ENCODE data around the gene OR6C6.
"Not testable (repeated sequence)": the region's sequence is repeated elsewhere in the genome, so short reads cannot be mapped to it uniquely, and the experiment has no call there.

Gene OR6C6

DNA sequence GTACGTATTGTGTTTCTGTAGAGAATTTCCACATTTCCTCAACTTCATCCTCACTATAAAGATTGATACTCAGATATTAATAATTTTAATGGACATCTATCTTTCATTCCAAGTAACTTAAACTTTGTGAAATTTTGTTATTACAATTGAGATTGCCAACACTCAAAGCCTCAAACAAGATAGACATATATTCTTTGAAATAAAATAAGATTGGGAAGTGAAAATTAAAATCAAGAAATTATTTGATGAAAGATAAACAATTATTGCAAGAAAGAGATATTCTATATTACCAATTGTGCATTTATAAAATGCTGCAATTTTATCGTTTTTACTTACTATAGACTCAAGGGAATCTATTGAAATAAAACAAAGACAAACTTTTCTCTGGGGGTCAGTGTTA is at the start of gene OR6C6:
TSS of gene OR6C6 (minus strand) at position 101 of the 400 bp plus-strand sequence. CDS start 1,337 bp downstream, outside the sequence.
- H3K36me3 ChIP-seq (ENCODE audit: insufficient read depth, low read length) = no peaks in the 10 kb centered on the region
- H3K9me3 ChIP-seq (ENCODE audit: low read length) = no peaks in the 10 kb centered on the region
- H3K4me3 ChIP-seq (ENCODE audit: low read depth in 1 of 2, low read length in 2 of 2) = no peak within 1 kb of the TSS
- no peak within 1 kb of the TSS for H3K27ac ChIP-seq (ENCODE audit: low read depth, low read length)
- no peaks in the 10 kb centered on the region for H3K4me1 ChIP-seq (ENCODE audit: insufficient read depth, low read length)
- H3K27me3 ChIP-seq (ENCODE audit: control insufficient read depth in 1 of 2, insufficient read depth in 2 of 2, low read length in 2 of 2) = no peaks in the 10 kb centered on the region
- no peak within 1 kb of the TSS for H3K9ac ChIP-seq (ENCODE audit: low read length)

GRCh38 chr12:55336002-55336401 is 39.6 kb upstream of the OR6C6 start:
- no peaks in the 10 kb centered on the region for H3K9me3 ChIP-seq (ENCODE audit: low read length)
- H3K27me3 ChIP-seq (ENCODE audit: control insufficient read depth in 1 of 2, insufficient read depth in 2 of 2, low read length in 2 of 2) = no peaks in the 10 kb centered on the region
- no peak overlapping the region for H3K9ac ChIP-seq (ENCODE audit: low read length)
- no peaks in the 10 kb centered on the region for H3K36me3 ChIP-seq (ENCODE audit: insufficient read depth, low read length)
- no peak overlapping the region for H3K4me3 ChIP-seq (ENCODE audit: low read depth in 1 of 2, low read length in 2 of 2)
- no peak overlapping the region for H3K27ac ChIP-seq (ENCODE audit: low read depth, low read length)
- H3K4me1 ChIP-seq (ENCODE audit: insufficient read depth, low read length) = no peaks in the 10 kb centered on the region

DNA sequence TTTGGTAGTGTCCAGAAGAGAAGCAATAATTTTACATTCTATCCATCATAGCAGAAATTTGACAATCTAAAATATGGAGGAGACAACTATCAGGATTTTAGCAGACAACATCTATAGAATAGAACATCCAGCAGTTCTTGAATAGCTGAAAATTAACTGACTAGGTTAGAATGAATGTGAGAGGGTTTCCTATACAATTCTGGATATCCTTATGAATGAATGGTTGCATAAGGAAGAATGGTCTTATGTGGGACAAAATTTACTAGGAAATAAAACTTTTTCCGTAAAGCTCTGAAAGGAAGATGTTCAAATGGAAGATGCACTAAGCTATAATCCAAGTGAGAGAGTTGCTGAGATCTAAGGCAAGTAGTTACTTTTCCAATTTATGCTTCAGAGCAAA is 34.1 kb upstream of the OR6C6 start, which contains the start of gene OR6C3:
TSS of gene OR6C3 (plus strand) at position 301 of the 400 bp plus-strand sequence. CDS start 955 bp downstream, outside the sequence.
- Histone ChIP-seq H3K4me3 (ENCODE audit: low read depth in 1 of 2, low read length in 2 of 2) (no peak within 1 kb of the TSS), H3K27me3 (ENCODE audit: control insufficient read depth in 1 of 2, insufficient read depth in 2 of 2, low read length in 2 of 2) (no peaks in the 10 kb centered on the region), H3K9me3 (ENCODE audit: low read length) (no peaks in the 10 kb centered on the region), H3K27ac (ENCODE audit: low read depth, low read length) (no peak within 1 kb of the TSS), H3K4me1 (ENCODE audit: insufficient read depth, low read length) (no peaks in the 10 kb centered on the region), H3K9ac (ENCODE audit: low read length) (no peak within 1 kb of the TSS), H3K36me3 (ENCODE audit: insufficient read depth, low read length) (no peaks in the 10 kb centered on the region)

DNA sequence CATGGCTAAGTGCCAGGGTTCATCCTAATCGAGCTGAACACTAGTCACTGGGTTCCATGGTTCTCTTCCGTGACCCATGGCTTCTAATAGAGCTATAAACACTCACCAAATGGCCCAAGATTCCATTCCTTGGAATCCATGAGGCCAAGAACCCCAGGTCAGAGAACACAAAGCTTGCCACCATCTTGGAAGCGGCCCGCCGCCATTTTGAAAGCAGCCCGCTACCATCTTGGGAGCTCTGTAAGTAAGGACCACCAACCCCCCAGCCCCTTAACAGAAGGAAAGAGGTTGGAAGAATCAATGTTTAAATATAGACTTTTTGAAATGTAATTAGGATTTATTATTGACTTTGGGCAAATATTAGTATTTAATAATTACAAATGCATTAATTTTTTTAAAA is 29.4 kb upstream of the OR6C6 start:
- not testable (repeated sequence) for H3K9me3 ChIP-seq (ENCODE audit: low read length); H3K36me3 ChIP-seq (ENCODE audit: insufficient read depth, low read length); H3K9ac ChIP-seq (ENCODE audit: low read length); H3K27me3 ChIP-seq (ENCODE audit: control insufficient read depth in 1 of 2, insufficient read depth in 2 of 2, low read length in 2 of 2); H3K4me3 ChIP-seq (ENCODE audit: low read depth in 1 of 2, low read length in 2 of 2); H3K27ac ChIP-seq (ENCODE audit: low read depth, low read length); H3K4me1 ChIP-seq (ENCODE audit: insufficient read depth, low read length)

GRCh38 chr12:55320201-55320600 is 23.8 kb upstream of the OR6C6 start:
- no peak overlapping the region for H3K27ac ChIP-seq (ENCODE audit: low read depth, low read length)
- H3K27me3 ChIP-seq (ENCODE audit: control insufficient read depth in 1 of 2, insufficient read depth in 2 of 2, low read length in 2 of 2) = no peaks in the 10 kb centered on the region
- H3K9ac ChIP-seq (ENCODE audit: low read length) = no peak overlapping the region
- no peaks in the 10 kb centered on the region for H3K9me3 ChIP-seq (ENCODE audit: low read length)
- H3K4me3 ChIP-seq (ENCODE audit: low read depth in 1 of 2, low read length in 2 of 2) = no peak overlapping the region
- H3K4me1 ChIP-seq (ENCODE audit: insufficient read depth, low read length) = no peaks in the 10 kb centered on the region
- no peaks in the 10 kb centered on the region for H3K36me3 ChIP-seq (ENCODE audit: insufficient read depth, low read length)

GRCh38 chr12:55314043-55314442 is 17.7 kb upstream of the OR6C6 start, which contains the start of gene OR6C1:
Gene OR6C1, plus strand, starts transcription at chr12:55314343. Its CDS starts 6,257 bp downstream, at chr12:55320600.
- H3K27me3 ChIP-seq (ENCODE audit: control insufficient read depth in 1 of 2, insufficient read depth in 2 of 2, low read length in 2 of 2) = no peaks in the 10 kb centered on the region
- no peaks in the 10 kb centered on the region for H3K4me1 ChIP-seq (ENCODE audit: insufficient read depth, low read length)
- H3K27ac ChIP-seq (ENCODE audit: low read depth, low read length) = no peak within 1 kb of the TSS
- no peak within 1 kb of the TSS for H3K9ac ChIP-seq (ENCODE audit: low read length)
- H3K9me3 ChIP-seq (ENCODE audit: low read length) = no peaks in the 10 kb centered on the region
- no peaks in the 10 kb centered on the region for H3K36me3 ChIP-seq (ENCODE audit: insufficient read depth, low read length)
- H3K4me3 ChIP-seq (ENCODE audit: low read depth in 1 of 2, low read length in 2 of 2) = no peak within 1 kb of the TSS

- Histone ChIP-seq H3K27me3 (ENCODE audit: control insufficient read depth in 1 of 2, insufficient read depth in 2 of 2, low read length in 2 of 2) (no peaks in the 10 kb centered on the region), H3K9ac (ENCODE audit: low read length) (no peak overlapping the region), H3K9me3 (ENCODE audit: low read length) (no peaks in the 10 kb centered on the region), H3K27ac (ENCODE audit: low read depth, low read length) (no peak overlapping the region), H3K4me3 (ENCODE audit: low read depth in 1 of 2, low read length in 2 of 2) (no peak overlapping the region), H3K36me3 (ENCODE audit: insufficient read depth, low read length) (no peaks in the 10 kb centered on the region), H3K4me1 (ENCODE audit: insufficient read depth, low read length) (no peaks in the 10 kb centered on the region)
These were observed 6.4 kb downstream of the OR6C6 start for GRCh38 chr12:55289999-55290398.

DNA sequence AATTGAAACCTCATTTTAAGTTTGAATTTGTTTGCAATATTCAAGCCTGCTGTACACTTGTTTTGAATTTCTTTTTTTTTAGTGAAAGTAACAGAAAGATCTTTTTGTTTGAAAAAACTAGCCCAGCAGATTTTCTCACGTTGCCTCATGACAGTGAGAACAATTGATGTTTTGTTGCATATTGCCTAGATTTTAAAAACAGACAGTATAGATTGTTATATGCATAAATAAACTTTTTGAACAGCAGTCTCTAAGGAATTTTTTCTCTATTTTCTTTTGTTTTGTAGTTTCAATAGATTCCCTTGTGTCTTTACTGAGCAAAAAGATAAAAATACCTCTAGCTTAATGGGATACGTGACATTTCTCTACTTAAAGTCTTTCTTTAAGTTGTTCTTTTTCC is 15.4 kb downstream of the OR6C6 start:
- H3K9ac ChIP-seq (ENCODE audit: low read length) = no peak overlapping the region
- H3K27ac ChIP-seq (ENCODE audit: low read depth, low read length) = no peak overlapping the region
- H3K27me3 ChIP-seq (ENCODE audit: control insufficient read depth in 1 of 2, insufficient read depth in 2 of 2, low read length in 2 of 2) = no peaks in the 10 kb centered on the region
- no peak overlapping the region for H3K4me3 ChIP-seq (ENCODE audit: low read depth in 1 of 2, low read length in 2 of 2)
- no peaks in the 10 kb centered on the region for H3K4me1 ChIP-seq (ENCODE audit: insufficient read depth, low read length)
- no peaks in the 10 kb centered on the region for H3K36me3 ChIP-seq (ENCODE audit: insufficient read depth, low read length)
- H3K9me3 ChIP-seq (ENCODE audit: low read length) = no peaks in the 10 kb centered on the region

- Histone ChIP-seq H3K27ac (ENCODE audit: low read depth, low read length) (no peak overlapping the region), H3K4me3 (ENCODE audit: low read depth in 1 of 2, low read length in 2 of 2) (no peak overlapping the region), H3K9ac (ENCODE audit: low read length) (no peak overlapping the region), H3K9me3 (ENCODE audit: low read length) (no peaks in the 10 kb centered on the region), H3K4me1 (ENCODE audit: insufficient read depth, low read length) (no peaks in the 10 kb centered on the region), H3K36me3 (ENCODE audit: insufficient read depth, low read length) (no peaks in the 10 kb centered on the region), H3K27me3 (ENCODE audit: control insufficient read depth in 1 of 2, insufficient read depth in 2 of 2, low read length in 2 of 2) (no peaks in the 10 kb centered on the region)
These were observed 38.1 kb downstream of the OR6C6 start for GRCh38 chr12:55258303-55258702.

- H3K27me3 ChIP-seq (ENCODE audit: control insufficient read depth in 1 of 2, insufficient read depth in 2 of 2, low read length in 2 of 2) = no peaks in the 10 kb centered on the region
- H3K36me3 ChIP-seq (ENCODE audit: insufficient read depth, low read length) = no peaks in the 10 kb centered on the region
- H3K9me3 ChIP-seq (ENCODE audit: low read length) = no peaks in the 10 kb centered on the region
- no peaks in the 10 kb centered on the region for H3K4me1 ChIP-seq (ENCODE audit: insufficient read depth, low read length)
- H3K9ac ChIP-seq (ENCODE audit: low read length) = no peak overlapping the region
- no peak overlapping the region for H3K4me3 ChIP-seq (ENCODE audit: low read depth in 1 of 2, low read length in 2 of 2)
- H3K27ac ChIP-seq (ENCODE audit: low read depth, low read length) = no peak overlapping the region
These were observed 39.5 kb downstream of the OR6C6 start for GRCh38 chr12:55256831-55257230.

- no peaks in the 10 kb centered on the region for H3K4me1 ChIP-seq (ENCODE audit: insufficient read depth, low read length)
- no peaks in the 10 kb centered on the region for H3K36me3 ChIP-seq (ENCODE audit: insufficient read depth, low read length)
- H3K4me3 ChIP-seq (ENCODE audit: low read depth in 1 of 2, low read length in 2 of 2) = no peak overlapping the region
- H3K9me3 ChIP-seq (ENCODE audit: low read length) = no peaks in the 10 kb centered on the region
- no peaks in the 10 kb centered on the region for H3K27me3 ChIP-seq (ENCODE audit: control insufficient read depth in 1 of 2, insufficient read depth in 2 of 2, low read length in 2 of 2)
- H3K9ac ChIP-seq (ENCODE audit: low read length) = no peak overlapping the region
- H3K27ac ChIP-seq (ENCODE audit: low read depth, low read length) = no peak overlapping the region
These were observed 43.1 kb downstream of the OR6C6 start for GRCh38 chr12:55253281-55253680.

GRCh38 chr12:55250944-55251343 is 45.4 kb downstream of the OR6C6 start:
- no peaks in the 10 kb centered on the region for H3K9me3 ChIP-seq (ENCODE audit: low read length)
- H3K9ac ChIP-seq (ENCODE audit: low read length) = no peak overlapping the region
- no peaks in the 10 kb centered on the region for H3K36me3 ChIP-seq (ENCODE audit: insufficient read depth, low read length)
- H3K27ac ChIP-seq (ENCODE audit: low read depth, low read length) = no peak overlapping the region
- no peak overlapping the region for H3K4me3 ChIP-seq (ENCODE audit: low read depth in 1 of 2, low read length in 2 of 2)
- no peaks in the 10 kb centered on the region for H3K4me1 ChIP-seq (ENCODE audit: insufficient read depth, low read length)
- no peaks in the 10 kb centered on the region for H3K27me3 ChIP-seq (ENCODE audit: control insufficient read depth in 1 of 2, insufficient read depth in 2 of 2, low read length in 2 of 2)
